GM18505 (cell line): Measurements from ENCODE around the gene CKMT2.

Experiments
- ATAC-seq: cut with Tn5 transposase; IDR thresholded peaks from one replicate; pipeline ENCODE4 v1.9.1; 2021; ENCODE audit not compliant: unreplicated experiment
- POLR2A ChIP-seq: IDR thresholded peaks from 4 replicates; pipeline ENCODE4 v1.6.1; 2011; ENCODE audit warnings: borderline replicate concordance; ENCODE audit not compliant: insufficient read depth, insufficient read length; ENCODE audit errors: extremely low read depth

CKMT2 gene

GRCh38 chr5:81204205-81204604, 28.9 kb upstream of the CKMT2 start:
- ATAC-seq = no peak
- TF ChIP-seq POLR2A = no peak

GRCh38 chr5:81205058-81205457, 28.1 kb upstream of the CKMT2 start:
- ATAC-seq = no peak

GRCh38 chr5:81207009-81207408, 26.1 kb upstream of the CKMT2 start:
- TF ChIP-seq POLR2A = no peak
- ATAC-seq = no peak

More at GRCh38 chr5:81205058-81205457, 28.1 kb upstream of the CKMT2 start:
- no peak for TF ChIP-seq POLR2A

- ATAC-seq = no peak
- TF ChIP-seq POLR2A = no peak
Observed at GRCh38 chr5:81208904-81209303, 24.2 kb upstream of the CKMT2 start.

- no peak for TF ChIP-seq POLR2A
- no peak for ATAC-seq
Observed at GRCh38 chr5:81209386-81209785, 23.7 kb upstream of the CKMT2 start.

- no peak for ATAC-seq
- TF ChIP-seq POLR2A = no peak
Observed at GRCh38 chr5:81209869-81210493, 23.1 kb upstream of the CKMT2 start.

GRCh38 chr5:81212211-81212751, 20.8 kb upstream of the CKMT2 start:
- TF ChIP-seq POLR2A = no peak
- ATAC-seq = no peak

- TF ChIP-seq POLR2A = no peak
- no peak for ATAC-seq
Observed at GRCh38 chr5:81213070-81213469, 20.1 kb upstream of the CKMT2 start.

GRCh38 chr5:81214848-81215247, 18.3 kb upstream of the CKMT2 start:
- TF ChIP-seq POLR2A = no peak
- ATAC-seq = no peak

- TF ChIP-seq POLR2A = no peak
- no peak for ATAC-seq
Observed at GRCh38 chr5:81216152-81216551, 17.0 kb upstream of the CKMT2 start.

- ATAC-seq = no peak
- TF ChIP-seq POLR2A = no peak
Observed at GRCh38 chr5:81219389-81219788, 13.7 kb upstream of the CKMT2 start.

GRCh38 chr5:81222285-81222684, 10.8 kb upstream of the CKMT2 start:
- ATAC-seq = no peak
- TF ChIP-seq POLR2A = no peak

GRCh38 chr5:81225463-81225862, 7.7 kb upstream of the CKMT2 start:
- TF ChIP-seq POLR2A = no peak

GRCh38 chr5:81226286-81226685, 6.8 kb upstream of the CKMT2 start:
- TF ChIP-seq POLR2A = no peak
- ATAC-seq = no peak

More at GRCh38 chr5:81225463-81225862, 7.7 kb upstream of the CKMT2 start:
- no peak for ATAC-seq
